Kidney (tissue), 14 donors: ENCODE measurements around the gene SCFD2. TPM values are rescaled to one million over a fixed set of nuclear protein-coding genes. Genes with fewer than 3 reads are reported as not detected.

ENCODE experiments used
- DNase-seq, 5 donors: peaks; one replicate each; pipeline ENCODE4 v3.0.0-alpha.2; 2013 to 2020
- FAIRE-seq: peaks from 2 replicates; lab custom pipeline; 2012; peaks lifted over from hg19 to GRCh38; lab: Jason Lieb, UNC
- H3K27ac ChIP-seq, 2 donors: one replicate each; pipeline ENCODE4 v1.7.0; 2013; ENCODE audit warnings: low read depth in 2 of 2, low read length in 2 of 2, inconsistent platforms in 1 of 2
- H3K27me3 ChIP-seq: one replicate; pipeline ENCODE4 v1.7.1; 2013; ENCODE audit warnings: low read length, inconsistent platforms; ENCODE audit not compliant: control insufficient read depth, insufficient read depth
- H3K36me3 ChIP-seq, 3 donors: one replicate each; pipeline versions ENCODE4 v1.7.0 to v1.7.1; 2013; ENCODE audit warnings: low read length in 3 of 3, control low read depth in 1 of 3, inconsistent platforms in 1 of 3; ENCODE audit not compliant: insufficient read depth in 3 of 3, control insufficient read depth in 2 of 3
- H3K4me1 ChIP-seq, 3 donors: one replicate each; pipeline versions ENCODE4 v1.7.0 to v1.7.1; 2013; ENCODE audit warnings: low read length in 3 of 3, inconsistent platforms in 1 of 3, low read depth in 1 of 3; ENCODE audit not compliant: control insufficient read depth in 2 of 3, insufficient read depth in 2 of 3
- H3K4me3 ChIP-seq, 3 donors: one replicate each; pipeline versions ENCODE4 v1.7.0 to v1.8.1; 2013; ENCODE audit warnings: low read length in 3 of 3, control low read depth in 1 of 3, inconsistent platforms in 1 of 3
- H3K9ac ChIP-seq, 3 donors: one replicate each; pipeline versions ENCODE4 v1.7.0 to v1.7.1; 2013; ENCODE audit warnings: low read length in 3 of 3, control low read depth in 1 of 3, inconsistent platforms in 1 of 3
- H3K9me3 ChIP-seq, 3 donors: one replicate each; pipeline versions ENCODE4 v1.7.0 to v1.7.1; 2013; ENCODE audit warnings: low read length in 3 of 3, control low read depth in 1 of 3, inconsistent platforms in 1 of 3; ENCODE audit not compliant: control insufficient read depth in 2 of 3, insufficient read depth in 1 of 3
- CTCF ChIP-seq: IDR thresholded peaks from 3 replicates; pipeline ENCODE4 v1.5.1; 2012; ENCODE audit warnings: mild to moderate bottlenecking, moderate library complexity, borderline replicate concordance; ENCODE audit not compliant: insufficient read depth; ENCODE audit errors: extremely low read depth
- intact Hi-C: fragments of 100-400 bp; cut with DNase I; formaldehyde crosslinking; loops from one replicate; pipeline ENCODE4 v1.11.1; 2022
- polyA plus RNA-seq: library from polyadenylated mRNA; stranded (reverse); fragments of 350-450 nt; fragmentation: Illumina TruSeq; extraction: RNeasy Lipid Tissue Mini Kit (QIAGEN cat#74804); gene quantifications from one replicate; pipeline ENCODE4 v1.2.3, GENCODE V29; 2014; ENCODE audit warnings: low read depth, low replicate concordance; ENCODE audit not compliant: insufficient read depth
- total RNA-seq: library from RNA; stranded (reverse); fragmentation: NEBNext Ultra II Directional; extraction: Animal tissue kit (Norgen Biotek cat#: 25700); gene quantifications from one replicate; pipeline ENCODE4 v1.2.1, GENCODE V29; 2021
- donor health status: control.
- donor health status: control.
- donor health status: control.
- donor health status: control.
- donor health status: control.
- donor health status: DM: yes; HTN: yes; CAD: no.
- donor health status: Normal renal cell carcinoma (clear cell type).

Gene SCFD2
- total and polyA plus RNA-seq, 2 donors from 2014 or later = 6.1 to 20.8 TPM

- DNase-seq (no peak), FAIRE-seq (no peak)
- Histone ChIP-seq H3K27ac (no peak overlapping the region), H3K9ac (no peak overlapping the region), H3K9me3 (no peaks in the 10 kb centered on the region), H3K27me3 (no peaks in the 10 kb centered on the region), H3K4me3 (no peak overlapping the region), H3K4me1 (no peaks in the 10 kb centered on the region), H3K36me3 (no peaks in the 10 kb centered on the region)
- no peak for TF ChIP-seq CTCF
- intact Hi-C loops = no loop called here
Observed at GRCh38 chr4:52947401-52948056, 418.3 kb downstream of the SCFD2 start.

- no peak overlapping the region for H3K27ac ChIP-seq
- no peak overlapping the region for H3K9ac ChIP-seq
- FAIRE-seq = no peak
Observed at GRCh38 chr4:52946855-52947254, 419.0 kb downstream of the SCFD2 start.

GRCh38 chr4:52945982-52946381 is 419.9 kb downstream of the SCFD2 start:
- Histone ChIP-seq H3K4me3 (no peak overlapping the region), H3K27ac (no peak overlapping the region), H3K36me3 (no peaks in the 10 kb centered on the region), H3K4me1 (no peaks in the 10 kb centered on the region), H3K9ac (no peak overlapping the region), H3K9me3 (no peaks in the 10 kb centered on the region), H3K27me3 (no peaks in the 10 kb centered on the region)
- intact Hi-C loops = no loop called here
- FAIRE-seq (no peak), DNase-seq (no peak)
- TF ChIP-seq CTCF = no peak

More at GRCh38 chr4:52946855-52947254, 419.0 kb downstream of the SCFD2 start:
- H3K4me1 ChIP-seq = no peaks in the 10 kb centered on the region
- no peaks in the 10 kb centered on the region for H3K27me3 ChIP-seq
- intact Hi-C loops = no loop called here
- no peak overlapping the region for H3K4me3 ChIP-seq
- no peak for DNase-seq
- no peaks in the 10 kb centered on the region for H3K36me3 ChIP-seq
- no peaks in the 10 kb centered on the region for H3K9me3 ChIP-seq
- no peak for TF ChIP-seq CTCF
